GM20000 (cell line): Measurements from ENCODE around the gene KIRREL3.

Source experiments
- DNase-seq: peaks from one replicate; pipeline ENCODE4 v3.0.0; 2012; ENCODE audit warnings: low spot score
- CTCF ChIP-seq: IDR thresholded peaks from 2 replicates; pipeline ENCODE4 v1.5.1; 2012; ENCODE audit warnings: mild to moderate bottlenecking, control low read depth; ENCODE audit errors: extremely low read depth, missing control alignments

The KIRREL3 gene

GRCh38 chr11:126512251-126512650 lies 488.3 kb downstream of the KIRREL3 start:
- no peak for TF ChIP-seq CTCF
- no peak for DNase-seq

- DNase-seq, result no peak
- TF ChIP-seq CTCF, result no peak
Measured at GRCh38 chr11:126511475-126512115, 489.0 kb downstream of the KIRREL3 start.

GRCh38 chr11:126510621-126511370 lies 489.8 kb downstream of the KIRREL3 start:
- DNase-seq, result no peak

GRCh38 chr11:126507646-126508045 lies 492.9 kb downstream of the KIRREL3 start:
- TF ChIP-seq CTCF, result no peak
- no peak for DNase-seq

More at GRCh38 chr11:126510621-126511370, 489.8 kb downstream of the KIRREL3 start:
- TF ChIP-seq CTCF, result no peak

- DNase-seq, result no peak
- no peak for TF ChIP-seq CTCF
Measured at GRCh38 chr11:126506789-126507188, 493.8 kb downstream of the KIRREL3 start.

- DNase-seq, result no peak
- TF ChIP-seq CTCF, result no peak
Measured at GRCh38 chr11:126502982-126503381, 497.6 kb downstream of the KIRREL3 start.

GRCh38 chr11:126502159-126502558 lies 498.4 kb downstream of the KIRREL3 start:
- no peak for DNase-seq
- TF ChIP-seq CTCF, result no peak
